Prostate gland (tissue), 2 donors: ENCODE results near the gene PSTK.

ENCODE experiments used
- CTCF ChIP-seq, 4 experiments: fragments of 200-600 bp in 2 of 4; fragments of 450-650 bp in 2 of 4; sonication (generic) in 2 of 4; IDR thresholded peaks; 1 replicate in 3 of 4; 2 replicates in 1 of 4; pipeline ENCODE4 v1.5.1; 2016 to 2019; ENCODE audit warnings: antibody characterized with exemption in 4 of 4, mild to moderate bottlenecking in 2 of 4, moderate library complexity in 2 of 4
- POLR2A ChIP-seq: fragments of 450-650 bp; IDR thresholded peaks from one replicate; pipeline ENCODE4 v1.6.1; 2016; ENCODE audit warnings: antibody characterized with exemption, mild to moderate bottlenecking

GRCh38 chr10:122974023-122974422, 6.2 kb upstream of the PSTK start:
- TF ChIP-seq CTCF (IDR thresholded peaks at IDR 0.05) (no peak), POLR2A (no peak)
